H1 (cell line): Measurements from ENCODE around the gene ASAP2. TPM values are rescaled to one million over a fixed set of nuclear protein-coding genes. Genes with fewer than 3 reads are reported as not detected.

ENCODE experiments used
- CTCF ChIA-PET: fragments of 300-600 bp; sonication (Branson Sonifier 250); formaldehyde crosslinking; loops from one replicate; lab custom pipeline; 2021; ENCODE audit not compliant: partially characterized antibody; lab: Charles Lee
- POLR2A ChIA-PET: fragments of 300-600 bp; sonication (Branson Sonifier 250); formaldehyde crosslinking; loops from one replicate; lab custom pipeline; 2021; ENCODE audit warnings: inconsistent platforms; ENCODE audit not compliant: partially characterized antibody; lab: Charles Lee
- DNase-seq, 2 experiments: peaks; one replicate each; pipeline versions ENCODE4 v3.0.0 to v3.0.0-alpha.2; 2010 to 2022; ENCODE audit warnings: low spot score in 2 of 2, low read depth in 1 of 2, mixed read lengths in 1 of 2
- FAIRE-seq: peaks from 2 replicates; lab custom pipeline; 2011; peaks lifted over from hg19 to GRCh38; lab: Jason Lieb, UNC
- H2AFZ ChIP-seq: 2 replicates; pipeline ENCODE4 v1.8.1; 2012; ENCODE audit warnings: low read length, inconsistent platforms
- H2AK5ac ChIP-seq: 2 replicates; pipeline ENCODE4 v1.6.1; 2013; ENCODE audit warnings: low read depth, low read length
- H2BK120ac ChIP-seq: replicated peaks from 2 replicates; pipeline ENCODE3; 2013; ENCODE audit warnings: low read depth, low read length, inconsistent platforms
- H2BK12ac ChIP-seq: 2 replicates; pipeline ENCODE4 v1.6.1; 2013; ENCODE audit warnings: low read depth, low read length
- H2BK15ac ChIP-seq: 2 replicates; pipeline ENCODE4 v1.6.1; 2013; ENCODE audit warnings: low read length
- H2BK20ac ChIP-seq: 2 replicates; pipeline ENCODE4 v1.6.1; 2013; ENCODE audit warnings: low read length
- H2BK5ac ChIP-seq: 2 replicates; pipeline ENCODE4 v1.6.1; 2013; ENCODE audit warnings: low read depth, low read length
- H3K14ac ChIP-seq: 2 replicates; pipeline ENCODE4 v1.6.1; 2013; ENCODE audit warnings: inconsistent platforms; ENCODE audit not compliant: insufficient read length
- H3K18ac ChIP-seq: 2 replicates; pipeline ENCODE4 v1.6.1; 2013; ENCODE audit warnings: low read length; ENCODE audit errors: extremely low read depth
- H3K23ac ChIP-seq: 2 replicates; pipeline ENCODE4 v1.6.1; 2013; ENCODE audit warnings: inconsistent platforms; ENCODE audit not compliant: insufficient read length
- H3K23me2 ChIP-seq: 2 replicates; pipeline ENCODE4 v1.6.1; 2013; ENCODE audit warnings: low read depth, low read length
- H3K27ac ChIP-seq: 2 replicates; pipeline ENCODE4 v1.6.1; 2011; ENCODE audit warnings: low read depth, low read length, inconsistent platforms
- H3K27me3 ChIP-seq, 4 experiments: replicated peaks in 1 of 4; 1 replicate in 1 of 4; 2 replicates in 3 of 4; pipeline versions ENCODE4 v1.6.1 to v1.8.1; 2011 to 2013; ENCODE audit warnings: low read length in 3 of 4, mild to moderate bottlenecking in 3 of 4, inconsistent platforms in 2 of 4, mixed read lengths in 2 of 4, moderate library complexity in 1 of 4; ENCODE audit not compliant: control insufficient read depth in 3 of 4, insufficient read depth in 3 of 4; ENCODE audit errors: extremely low read depth in 1 of 4
- H3K36me3 ChIP-seq, 4 experiments: 2 replicates each; pipeline versions ENCODE4 v1.6.1 to v1.8.1; 2011 to 2013; ENCODE audit warnings: mild to moderate bottlenecking in 4 of 4, low read length in 3 of 4, moderate library complexity in 2 of 4, control low read depth in 1 of 4, inconsistent platforms in 1 of 4; ENCODE audit not compliant: insufficient read depth in 4 of 4, control insufficient read depth in 2 of 4
- H3K4ac ChIP-seq: replicated peaks from 2 replicates; pipeline ENCODE3; 2013; ENCODE audit warnings: low read length, low read depth, mixed read lengths, inconsistent platforms; ENCODE audit not compliant: insufficient read length
- H3K4me1 ChIP-seq, 4 experiments: replicated peaks in 1 of 4; 1 replicate in 1 of 4; 2 replicates in 3 of 4; pipeline versions ENCODE4 v1.6.1 to v1.8.1; 2011 to 2013; ENCODE audit warnings: low read length in 3 of 4, inconsistent platforms in 2 of 4, mixed read lengths in 1 of 4; ENCODE audit not compliant: insufficient read depth in 4 of 4, control insufficient read depth in 3 of 4
- H3K4me2 ChIP-seq, 2 experiments: 2 replicates each; pipeline versions ENCODE4 v1.6.1 to v1.8.1; 2011 to 2013; ENCODE audit warnings: low read depth in 2 of 2, low read length in 2 of 2, control low read depth in 1 of 2, inconsistent platforms in 1 of 2, mild to moderate bottlenecking in 1 of 2; ENCODE audit not compliant: insufficient read depth in 1 of 2
- H3K4me3 ChIP-seq, 4 experiments: fragments of 200-600, 300-600 bp in 1 of 4; sonication (generic), shearing (Covaris generic), sonication (Bioruptor Twin) in 1 of 4; 2 replicates each; pipeline versions ENCODE4 v1.5.1 to v1.8.1; 2011 to 2016; ENCODE audit warnings: low read length in 4 of 4, low read depth in 3 of 4, control low read depth in 2 of 4, inconsistent platforms in 2 of 4, mild to moderate bottlenecking in 2 of 4, mixed read lengths in 1 of 4, moderate library complexity in 1 of 4; ENCODE audit not compliant: insufficient read depth in 2 of 4; ENCODE audit errors: extremely low read depth in 1 of 4
- H3K56ac ChIP-seq: replicated peaks from 2 replicates; pipeline ENCODE3; 2013; ENCODE audit warnings: low read depth, mild to moderate bottlenecking, mixed read lengths, low read length, inconsistent platforms; ENCODE audit not compliant: insufficient read length
- H3K79me1 ChIP-seq: 2 replicates; pipeline ENCODE4 v1.6.1; 2013; ENCODE audit warnings: low read depth, low read length, control low read depth
- H3K79me2 ChIP-seq, 2 experiments: 2 replicates each; pipeline versions ENCODE4 v1.6.1 to v1.8.1; 2012 to 2013; ENCODE audit warnings: low read length in 2 of 2, mild to moderate bottlenecking in 2 of 2, inconsistent platforms in 1 of 2; ENCODE audit not compliant: insufficient read depth in 2 of 2, control insufficient read depth in 1 of 2
- H3K9ac ChIP-seq, 4 experiments: replicated peaks in 1 of 4; 1 replicate in 1 of 4; 2 replicates in 3 of 4; pipeline versions ENCODE4 v1.6.1 to v1.8.1; 2011 to 2013; ENCODE audit warnings: low read depth in 3 of 4, low read length in 3 of 4, control low read depth in 2 of 4, mild to moderate bottlenecking in 2 of 4, moderate library complexity in 2 of 4, inconsistent platforms in 1 of 4; ENCODE audit errors: extremely low read depth in 1 of 4
- H3K9me3 ChIP-seq, 2 experiments: 2 replicates each; pipeline versions ENCODE4 v1.6.1 to v1.8.1; 2012 to 2013; ENCODE audit warnings: mild to moderate bottlenecking in 2 of 2, moderate library complexity in 2 of 2, control low read depth in 1 of 2, inconsistent platforms in 1 of 2, low read depth in 1 of 2, low read length in 1 of 2, mixed read lengths in 1 of 2; ENCODE audit not compliant: insufficient read depth in 2 of 2
- H4K20me1 ChIP-seq, 2 experiments: replicated peaks in 1 of 2; 2 replicates each; pipeline versions ENCODE3 to v1.8.1; 2011 to 2013; ENCODE audit warnings: inconsistent platforms in 2 of 2, low read length in 2 of 2, mild to moderate bottlenecking in 1 of 2; ENCODE audit not compliant: insufficient read depth in 2 of 2, control insufficient read depth in 1 of 2
- H4K5ac ChIP-seq: 2 replicates; pipeline ENCODE4 v1.6.1; 2013; ENCODE audit warnings: low read length, low read depth, mixed read lengths, inconsistent platforms; ENCODE audit not compliant: insufficient read length
- H4K8ac ChIP-seq: 2 replicates; pipeline ENCODE4 v1.8.0; 2013; ENCODE audit warnings: mild to moderate bottlenecking, moderate library complexity, low read length, inconsistent platforms; ENCODE audit not compliant: insufficient read depth; ENCODE audit errors: extremely low read depth
- H4K91ac ChIP-seq: replicated peaks from 2 replicates; pipeline ENCODE3; 2013; ENCODE audit warnings: low read length, mixed read lengths, inconsistent platforms; ENCODE audit not compliant: insufficient read length
- EP300 ChIP-seq, 2 experiments: IDR thresholded peaks; 1 replicate in 1 of 2; 2 replicates in 1 of 2; pipeline ENCODE4 v1.6.1; 2011 to 2012; ENCODE audit warnings: low read depth in 2 of 2, low read length in 2 of 2, mild to moderate bottlenecking in 2 of 2, borderline replicate concordance in 1 of 2, inconsistent platforms in 1 of 2, moderate library complexity in 1 of 2
- EZH2 ChIP-seq: fragments of 200-600 bp; sonication (generic); IDR thresholded peaks from 2 replicates; pipeline ENCODE4 v1.7.1; 2012; ENCODE audit warnings: low read depth, mild to moderate bottlenecking, moderate library complexity, low read length, inconsistent platforms; ENCODE audit not compliant: severe bottlenecking
- KDM1A ChIP-seq: fragments of 200-600, 300-600 bp; sonication (generic); IDR thresholded peaks from 2 replicates; pipeline ENCODE4 v1.7.1; 2016; ENCODE audit warnings: mild to moderate bottlenecking, low read length, borderline replicate concordance
- PHF8 ChIP-seq: fragments of 200-600 bp; sonication (generic); conservative IDR thresholded peaks from 2 replicates; pipeline ENCODE4 v1.7.1; 2012; ENCODE audit warnings: low read depth, mild to moderate bottlenecking, inconsistent platforms, low read length, moderate library complexity
- SIN3A ChIP-seq, 2 experiments: IDR thresholded peaks in 1 of 2; conservative IDR thresholded peaks in 1 of 2; 2 replicates each; pipeline ENCODE4 v1.6.1; 2011 to 2012; ENCODE audit warnings: low read length in 2 of 2, improper control_type of control experiment in 1 of 2, low read depth in 1 of 2, mild to moderate bottlenecking in 1 of 2
- SP1 ChIP-seq: IDR thresholded peaks from 2 replicates; pipeline ENCODE4 v1.6.1; 2011; ENCODE audit warnings: low read depth, low read length
- SRF ChIP-seq: IDR thresholded peaks from 2 replicates; pipeline ENCODE4 v1.6.1; 2011; ENCODE audit warnings: mild to moderate bottlenecking, low read depth, low read length, moderate library complexity
- TCF12 ChIP-seq: IDR thresholded peaks from 2 replicates; pipeline ENCODE4 v1.6.1; 2011; ENCODE audit warnings: low read depth, mild to moderate bottlenecking, low read length
- WGBS, 2 experiments: shearing (Covaris generic) in 1 of 2; methylation state at CpG; one replicate each; pipeline versions ENCODE4 v1.1.6 to v1.1.7; 2013 to 2015; ENCODE audit warnings: low lambda C conversion rate in 2 of 2, mixed read lengths in 2 of 2, inconsistent platforms in 1 of 2, low coverage in 1 of 2, missing lambda C conversion rate in 1 of 2; ENCODE audit not compliant: insufficient replicate concordance in 2 of 2, insufficient coverage in 1 of 2, insufficient read length in 1 of 2; ENCODE audit errors: extremely low coverage in 1 of 2, missing lambda C conversion rate in 1 of 2; 5-methylcytosine and 5-hydroxymethylcytosine counted together
- polyA plus RNA-seq, 7 experiments: library from polyadenylated mRNA; depleted of rRNA in 3 of 7; stranded (reverse) in 5 of 7; unstranded in 2 of 7; fragments of >200 nt in 5 of 7; fragments of 200-250 nt in 2 of 7; gene quantifications; 1 replicate in 5 of 7; 2 replicates in 1 of 7; 4 replicates in 1 of 7; pipeline versions ENCODE4 v1.2.1 to v1.2.3, GENCODE V29; 2011 to 2013; ENCODE audit warnings: missing spikeins in 2 of 7, mixed read lengths in 2 of 7
- total RNA-seq: library from RNA; stranded (reverse); fragmentation: NEBNext Ultra II Directional; extraction: Animal tissue kit (Norgen Biotek cat#: 25700); gene quantifications from 2 replicates; pipeline ENCODE4 v1.2.1, GENCODE V29; 2021
- TF ChIP-seq, protein P1 (sequence below), 3 experiments: IDR thresholded peaks; 1 replicate in 2 of 3; 2 replicates in 1 of 3; pipeline versions ENCODE4 v1.5.1 to v1.6.1; 2011; ENCODE audit warnings: low read length in 3 of 3, mild to moderate bottlenecking in 3 of 3, inconsistent platforms in 2 of 3, low read depth in 1 of 3, moderate library complexity in 1 of 3; ENCODE audit not compliant: insufficient read depth in 1 of 3; ENCODE audit errors: control extremely low read depth in 1 of 3

ASAP2 gene
- total and polyA plus RNA-seq, 2 of the 8 experiments (the other 6 are each of a cell fraction or from before 2014, with no cell fraction given), result 10.2 to 18.7 TPM

DNA sequence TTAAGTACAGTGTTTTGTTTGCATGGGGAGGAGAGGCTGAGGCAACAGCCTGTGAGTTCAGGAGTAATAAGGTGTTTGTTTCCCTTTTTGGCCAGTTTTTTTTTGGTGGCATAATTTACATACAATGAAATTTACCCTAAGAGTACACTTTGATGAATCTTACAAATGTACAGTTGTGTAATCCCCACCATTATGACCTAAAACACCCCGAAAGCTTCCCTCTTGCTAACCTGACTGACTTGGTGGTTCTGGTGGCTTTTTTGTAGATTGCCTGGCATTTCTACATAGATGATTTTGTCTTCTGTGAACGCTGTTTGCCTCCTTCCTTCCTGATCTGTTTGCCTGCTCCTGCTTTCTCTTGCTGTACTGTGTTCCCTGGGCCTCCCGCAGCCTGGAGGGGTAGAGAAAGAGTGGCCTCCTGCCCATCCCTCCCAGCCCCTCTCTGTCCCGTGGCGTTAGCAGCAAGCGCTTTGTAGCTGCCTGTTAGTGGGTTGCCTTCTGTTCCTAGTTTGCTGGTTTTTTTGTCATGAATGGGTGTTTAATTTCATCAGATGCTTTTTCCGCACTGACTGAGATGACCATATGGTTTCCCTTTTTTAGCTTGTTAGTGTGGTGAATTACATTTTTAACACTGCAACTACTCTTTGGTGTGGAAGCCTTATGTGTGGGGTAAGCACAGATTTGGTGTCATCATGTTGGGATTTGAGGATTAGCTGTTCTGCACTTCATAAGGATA lies 32.1 kb downstream of the ASAP2 start:
- H4K91ac ChIP-seq, result no peak overlapping the region
- no peak overlapping the region for H3K27ac ChIP-seq
- no peak overlapping the region for H2BK120ac ChIP-seq
- peaks cover 7% of the 10 kb centered on the region for H3K79me1 ChIP-seq
- H2AFZ ChIP-seq, result no peak overlapping the region
- H3K4me1 ChIP-seq, result peaks cover 0 to 2% (median 0%) of the 10 kb centered on the region in 4 experiments; a peak in 3 of 7 replicates
- peaks cover 0 to 62% of the 10 kb centered on the region in 2 experiments; a peak in 2 of 4 replicates for H3K79me2 ChIP-seq
- H3K14ac ChIP-seq, result no peak overlapping the region
- no peak overlapping the region for H3K18ac ChIP-seq
- ChIA-PET POLR2A (no interaction called here), CTCF (interaction anchor here (0.8 to 1.1 kb wide), 3 partner anchors 13 to 22 kb away, joined by 3 to 4 read pairs (median 3); no protein-coding TSS in a partner anchor)
- no peaks in the 10 kb centered on the region; a peak in 1 of 7 replicates for H3K27me3 ChIP-seq
- H4K5ac ChIP-seq, result no peak overlapping the region
- no peaks in the 10 kb centered on the region for H3K9me3 ChIP-seq
- H2BK15ac ChIP-seq, result no peak overlapping the region
- H2AK5ac ChIP-seq, result no peak overlapping the region
- no peaks in the 10 kb centered on the region for H3K23me2 ChIP-seq
- H2BK5ac ChIP-seq, result no peak overlapping the region
- H3K4me3 ChIP-seq, result no peak overlapping the region
- H4K8ac ChIP-seq, result no peak overlapping the region
- H3K9ac ChIP-seq, result no peak overlapping the region
- no peak overlapping the region for H3K4ac ChIP-seq
- 94% methylated on average over 7 of the region's 7 CpGs; no CpG with 5 or more reads in 1 of the 2 experiments for WGBS, 2 experiments
- no peak overlapping the region for H3K23ac ChIP-seq
- no peaks in the 10 kb centered on the region for H3K36me3 ChIP-seq
- no peak overlapping the region for H3K4me2 ChIP-seq
- FAIRE-seq (no peak), DNase-seq (no peak)
- no peak overlapping the region for H2BK12ac ChIP-seq
- H4K20me1 ChIP-seq, result peaks cover 2 to 3% of the 10 kb centered on the region in 2 experiments
- H3K56ac ChIP-seq, result no peak overlapping the region
- no peak overlapping the region for H2BK20ac ChIP-seq
- TF ChIP-seq SP1 (no peak), KDM1A (no peak), SIN3A (conservative IDR thresholded peaks at IDR 0.05 in 1 of 2, IDR thresholded peaks at IDR 0.05 in 1 of 2; ENCODE audit: low read depth in 1 of 2, low read length in 2 of 2) (no peak), PHF8 (no peak), TCF12 (no peak), EZH2 (no peak), EP300 (IDR thresholded peaks at IDR 0.05; ENCODE audit: borderline replicate concordance in 1 of 2, low read depth in 2 of 2, low read length in 2 of 2) (no peak), SRF (no peak)
- TF ChIP-seq, protein P1, sequence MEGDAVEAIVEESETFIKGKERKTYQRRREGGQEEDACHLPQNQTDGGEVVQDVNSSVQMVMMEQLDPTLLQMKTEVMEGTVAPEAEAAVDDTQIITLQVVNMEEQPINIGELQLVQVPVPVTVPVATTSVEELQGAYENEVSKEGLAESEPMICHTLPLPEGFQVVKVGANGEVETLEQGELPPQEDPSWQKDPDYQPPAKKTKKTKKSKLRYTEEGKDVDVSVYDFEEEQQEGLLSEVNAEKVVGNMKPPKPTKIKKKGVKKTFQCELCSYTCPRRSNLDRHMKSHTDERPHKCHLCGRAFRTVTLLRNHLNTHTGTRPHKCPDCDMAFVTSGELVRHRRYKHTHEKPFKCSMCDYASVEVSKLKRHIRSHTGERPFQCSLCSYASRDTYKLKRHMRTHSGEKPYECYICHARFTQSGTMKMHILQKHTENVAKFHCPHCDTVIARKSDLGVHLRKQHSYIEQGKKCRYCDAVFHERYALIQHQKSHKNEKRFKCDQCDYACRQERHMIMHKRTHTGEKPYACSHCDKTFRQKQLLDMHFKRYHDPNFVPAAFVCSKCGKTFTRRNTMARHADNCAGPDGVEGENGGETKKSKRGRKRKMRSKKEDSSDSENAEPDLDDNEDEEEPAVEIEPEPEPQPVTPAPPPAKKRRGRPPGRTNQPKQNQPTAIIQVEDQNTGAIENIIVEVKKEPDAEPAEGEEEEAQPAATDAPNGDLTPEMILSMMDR (IDR thresholded peaks at IDR 0.05; ENCODE audit: control extremely low read depth in 1 of 3, insufficient read depth in 1 of 3, low read depth in 1 of 3, low read length in 3 of 3), result no peak
